Sigmoid colon (tissue), 4 donors: Measurements from ENCODE around the gene MID1.

Source experiments
- CTCF ChIP-seq, 4 experiments: fragments of 450-650 bp in 3 of 4; fragments of 200-600 bp in 1 of 4; IDR thresholded peaks; one replicate each; pipeline ENCODE4 v1.5.1; 2016 to 2019; ENCODE audit warnings: antibody characterized with exemption in 4 of 4, mild to moderate bottlenecking in 3 of 4, moderate library complexity in 2 of 4
- EP300 ChIP-seq, 4 donors: sonication (generic); formaldehyde crosslinking; IDR thresholded peaks; one replicate each; pipeline ENCODE4 v1.6.1; 2017; ENCODE audit warnings: antibody characterized with exemption in 4 of 4
- POLR2A ChIP-seq, 2 donors: fragments of 450-650 bp; IDR thresholded peaks; one replicate each; pipeline ENCODE4 v1.6.1; 2016; ENCODE audit warnings: antibody characterized with exemption in 2 of 2, mild to moderate bottlenecking in 2 of 2, moderate library complexity in 2 of 2

GRCh38 chrX:10557166-10557565 lies 63.2 kb downstream of the MID1 start:
- no peak for TF ChIP-seq CTCF (IDR thresholded peaks at IDR 0.05)
- no peak for TF ChIP-seq POLR2A (IDR thresholded peaks at IDR 0.05)
- TF ChIP-seq EP300 (IDR thresholded peaks at IDR 0.05), result no peak
